GM12878 (cell line): Measurements from ENCODE around the gene TXNL4A. TPM values are rescaled to one million over a fixed set of nuclear protein-coding genes. Genes with fewer than 3 reads are reported as not detected.

Experiments
- ATAC-seq: fragments of 200-7000 bp; cut with Tn5 transposase; 3 replicates; pipeline ENCODE4 v1.9.1; 2020; ENCODE audit warnings: mild to moderate bottlenecking, moderate library complexity
- BruUV-seq: library from RNA; stranded (reverse); fragments of 400-500 nt; replicated peaks from 2 replicates; lab custom pipeline; 2021; lab: Mats Ljungman, UMichigan
- CTCF ChIA-PET: fragments of 300-600 bp; sonication (Branson Sonifier 250); formaldehyde crosslinking; extraction: SDS; loops from one replicate; lab custom pipeline; 2021; ENCODE audit warnings: inconsistent platforms; lab: Yijun Ruan, JAX
- POLR2A ChIA-PET: fragments of 350-600 bp; formaldehyde crosslinking; extraction: SDS; loops from one replicate; lab custom pipeline; 2021; ENCODE audit warnings: inconsistent platforms; lab: Charles Lee
- RAD21 ChIA-PET: fragments of 300-600 bp; sonication (Branson Sonifier 250); formaldehyde crosslinking; loops from one replicate; lab custom pipeline; 2023; ENCODE audit warnings: antibody characterized with exemption; ENCODE audit not compliant: unreplicated experiment; lab: Charles Lee
- SMC1A ChIA-PET: fragments of 300-600 bp; sonication (Branson Sonifier 250); formaldehyde crosslinking; loops from one replicate; lab custom pipeline; 2023; ENCODE audit not compliant: unreplicated experiment, uncharacterized antibody; lab: Charles Lee
- DNase-seq: peaks from one replicate; pipeline ENCODE4 v3.0.0-alpha.2; 2011; ENCODE audit warnings: low read depth, low spot score
- FAIRE-seq: peaks from 3 replicates; lab custom pipeline; 2011; peaks lifted over from hg19 to GRCh38; lab: Jason Lieb, UNC
- H2AFZ ChIP-seq: 2 replicates; pipeline ENCODE4 v1.6.0; 2011; ENCODE audit warnings: low read depth, low read length, control low read depth; ENCODE audit not compliant: control insufficient read depth
- H3K27ac ChIP-seq: 2 replicates; pipeline ENCODE4 v1.5.1; 2011; ENCODE audit warnings: control low read depth; ENCODE audit not compliant: control insufficient read depth, insufficient read depth
- H3K27me3 ChIP-seq, 2 experiments: replicated peaks in 1 of 2; 2 replicates each; pipeline versions ENCODE4 v1.6.0 to v1.6.1; 2011; ENCODE audit warnings: low read length in 1 of 2; ENCODE audit not compliant: control insufficient read depth in 2 of 2, insufficient read depth in 2 of 2
- H3K36me3 ChIP-seq, 2 experiments: 2 replicates each; pipeline ENCODE4 v1.5.1; 2011; ENCODE audit warnings: low read length in 1 of 2; ENCODE audit not compliant: control insufficient read depth in 2 of 2, insufficient read depth in 2 of 2
- H3K4me1 ChIP-seq: 2 replicates; pipeline ENCODE4 v1.6.1; 2011; ENCODE audit warnings: mild to moderate bottlenecking, low read length, moderate library complexity, mixed read lengths; ENCODE audit not compliant: control insufficient read depth, insufficient read depth
- H3K4me2 ChIP-seq: 2 replicates; pipeline ENCODE4 v1.6.0; 2011; ENCODE audit warnings: control low read depth; ENCODE audit not compliant: control insufficient read depth, insufficient read depth
- H3K4me3 ChIP-seq: fragments of 200-600 bp; sonication (generic); 2 replicates; pipeline ENCODE4 v1.5.1; 2016
- H3K79me2 ChIP-seq: 2 replicates; pipeline ENCODE4 v1.6.0; 2011; ENCODE audit warnings: low read length; ENCODE audit not compliant: control insufficient read depth, insufficient read depth
- H3K9ac ChIP-seq: 2 replicates; pipeline ENCODE4 v1.8.0; 2011; ENCODE audit warnings: low read length, control low read depth, mixed read lengths; ENCODE audit not compliant: control insufficient read depth, insufficient read depth
- H3K9me3 ChIP-seq: replicated peaks from 3 replicates; pipeline ENCODE4 v1.5.1; 2011; ENCODE audit warnings: mild to moderate bottlenecking, low read length; ENCODE audit not compliant: control insufficient read depth, insufficient read depth
- H4K20me1 ChIP-seq: 2 replicates; pipeline ENCODE4 v1.6.0; 2011; ENCODE audit not compliant: control insufficient read depth, insufficient read depth
- BACH1 ChIP-seq: fragments of 450-650 bp; IDR thresholded peaks from 2 replicates; pipeline ENCODE4 v1.6.1; 2017; ENCODE audit warnings: mild to moderate bottlenecking, borderline replicate concordance
- CBFB ChIP-seq: IDR thresholded peaks from 2 replicates; pipeline ENCODE4 v1.6.1; 2016; ENCODE audit warnings: antibody characterized with exemption, low read depth
- CBX3 ChIP-seq: fragments of 200-600 bp; sonication (generic); IDR thresholded peaks from 2 replicates; pipeline ENCODE4 v1.6.1; 2016; ENCODE audit warnings: low read depth, borderline replicate concordance
- NFIC ChIP-seq: IDR thresholded peaks from 2 replicates; pipeline ENCODE4 v1.6.1; 2012; ENCODE audit warnings: low read depth, mild to moderate bottlenecking, inconsistent platforms, low read length, moderate library complexity
- PAX5 ChIP-seq: IDR thresholded peaks from 2 replicates; pipeline ENCODE4 v1.6.1; 2011; ENCODE audit warnings: low read depth, low read length, borderline replicate concordance
- POU2F2 ChIP-seq: IDR thresholded peaks from 3 replicates; pipeline ENCODE4 v1.6.1; 2011; ENCODE audit warnings: low read depth, mild to moderate bottlenecking, low read length, borderline replicate concordance
- SMAD1 ChIP-seq: fragments of 450-650 bp; IDR thresholded peaks from 2 replicates; pipeline ENCODE4 v1.6.1; 2018; ENCODE audit warnings: mild to moderate bottlenecking, low read depth; ENCODE audit not compliant: partially characterized antibody
- SPI1 ChIP-seq: IDR thresholded peaks from 2 replicates; pipeline ENCODE4 v1.6.1; 2011; ENCODE audit warnings: low read depth, mild to moderate bottlenecking, low read length, moderate library complexity, borderline replicate concordance; ENCODE audit not compliant: insufficient read depth
- TCF12 ChIP-seq: IDR thresholded peaks from 2 replicates; pipeline ENCODE4 v1.6.1; 2011; ENCODE audit warnings: low read depth, mild to moderate bottlenecking, low read length
- ZSCAN29 ChIP-seq: fragments of 450-650 bp; IDR thresholded peaks from 2 replicates; pipeline ENCODE4 v1.6.1; 2017; ENCODE audit warnings: mild to moderate bottlenecking, moderate library complexity
- WGBS: methylation state at CpG from one replicate; pipeline ENCODE4 v1.1.6; 2016; ENCODE audit warnings: low lambda C conversion rate; ENCODE audit not compliant: insufficient replicate concordance, insufficient coverage; ENCODE audit errors: missing lambda C conversion rate; 5-methylcytosine and 5-hydroxymethylcytosine counted together
- in situ Hi-C: fragments of 300-500 bp; cut with MboI; formaldehyde crosslinking; loops from 9 replicates; pipeline ENCODE4 v1.14.3; 2018; ENCODE audit warnings: mixed read lengths
- intact Hi-C: fragments of 100-400 bp; cut with micrococcal nuclease; formaldehyde crosslinking; loops from one replicate; pipeline ENCODE4 v1.14.2; 2022; ENCODE audit not compliant: unreplicated experiment
- polyA plus RNA-seq, 11 experiments: library from polyadenylated mRNA; depleted of rRNA in 4 of 11; unstranded in 6 of 11; stranded (reverse) in 5 of 11; fragments of >200 nt; fragmentation: Nextera tagmentation in 4 of 11; fragmentation: Illumina TruSeq in 1 of 11; extraction: Ambion mirVana in 4 of 11; extraction: Trizol in 1 of 11; gene quantifications; 1 replicate in 1 of 11; 2 replicates in 10 of 11; pipeline versions ENCODE4 v1.2.1 to v1.2.3, GENCODE V29; 2011 to 2016; ENCODE audit warnings: inconsistent platforms in 2 of 11, missing spikeins in 2 of 11, low read depth in 1 of 11
- total RNA-seq, 4 experiments: library from RNA; depleted of rRNA in 3 of 4; stranded (reverse); fragments of >200 nt in 3 of 4; fragmentation: Illumina TruSeq in 1 of 4; extraction: Trizol in 1 of 4; gene quantifications; 2 replicates each; pipeline versions ENCODE4 v1.2.1 to v1.2.3, GENCODE V29; 2013 to 2021
- TF ChIP-seq, protein P1 (sequence below): fragments of 450-650 bp; IDR thresholded peaks from 2 replicates; pipeline ENCODE4 v1.6.1; 2018; ENCODE audit warnings: borderline replicate concordance, mild to moderate bottlenecking; ENCODE audit not compliant: partially characterized antibody
- TF ChIP-seq, protein P2 (sequence below): fragments of 450-650 bp; IDR thresholded peaks from 2 replicates; pipeline ENCODE4 v1.6.1; 2017; ENCODE audit warnings: borderline replicate concordance
- TF ChIP-seq, protein P3 (sequence below): fragments of 450-650 bp; IDR thresholded peaks from 2 replicates; pipeline ENCODE4 v1.6.1; 2017; ENCODE audit warnings: mild to moderate bottlenecking, moderate library complexity

Gene TXNL4A
- total and polyA plus RNA-seq, 10 of the 15 experiments (the other 5 are each of a cell fraction or from before 2014, with no cell fraction given) = 38.4 to 329 (median 128) TPM

DNA sequence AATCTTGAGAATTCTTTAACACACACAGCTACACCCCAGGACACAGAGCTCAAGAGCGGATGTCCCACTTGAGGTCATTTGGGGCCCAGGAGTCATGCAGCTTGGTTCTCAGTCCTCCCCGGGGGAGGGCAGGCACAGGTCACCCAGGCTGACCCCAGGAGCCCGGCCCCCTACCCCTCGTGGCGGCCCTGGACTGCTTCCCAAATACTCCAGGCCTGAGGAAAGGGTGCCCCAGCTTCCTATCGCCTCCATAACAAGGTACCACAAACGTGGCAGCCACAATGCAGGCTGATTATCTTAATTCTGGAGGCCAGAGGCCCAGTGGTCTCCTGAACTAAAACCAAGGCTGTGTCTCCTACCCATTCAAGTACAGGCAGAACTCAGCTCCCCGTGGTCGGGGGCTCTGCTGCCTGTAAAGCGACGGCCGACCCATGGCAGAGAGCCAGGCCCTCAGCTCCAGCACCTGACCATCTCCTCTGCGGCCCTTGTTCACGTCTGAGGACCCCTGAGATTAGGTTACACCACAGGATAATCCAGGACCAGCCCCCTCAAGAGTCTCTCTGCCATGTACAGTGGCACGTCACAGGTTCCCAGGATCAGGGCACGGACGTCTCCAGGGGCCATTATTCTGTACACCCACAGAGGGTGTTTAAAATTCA lies 47.4 kb downstream of the TXNL4A start (continued):
- TF ChIP-seq, protein P1, sequence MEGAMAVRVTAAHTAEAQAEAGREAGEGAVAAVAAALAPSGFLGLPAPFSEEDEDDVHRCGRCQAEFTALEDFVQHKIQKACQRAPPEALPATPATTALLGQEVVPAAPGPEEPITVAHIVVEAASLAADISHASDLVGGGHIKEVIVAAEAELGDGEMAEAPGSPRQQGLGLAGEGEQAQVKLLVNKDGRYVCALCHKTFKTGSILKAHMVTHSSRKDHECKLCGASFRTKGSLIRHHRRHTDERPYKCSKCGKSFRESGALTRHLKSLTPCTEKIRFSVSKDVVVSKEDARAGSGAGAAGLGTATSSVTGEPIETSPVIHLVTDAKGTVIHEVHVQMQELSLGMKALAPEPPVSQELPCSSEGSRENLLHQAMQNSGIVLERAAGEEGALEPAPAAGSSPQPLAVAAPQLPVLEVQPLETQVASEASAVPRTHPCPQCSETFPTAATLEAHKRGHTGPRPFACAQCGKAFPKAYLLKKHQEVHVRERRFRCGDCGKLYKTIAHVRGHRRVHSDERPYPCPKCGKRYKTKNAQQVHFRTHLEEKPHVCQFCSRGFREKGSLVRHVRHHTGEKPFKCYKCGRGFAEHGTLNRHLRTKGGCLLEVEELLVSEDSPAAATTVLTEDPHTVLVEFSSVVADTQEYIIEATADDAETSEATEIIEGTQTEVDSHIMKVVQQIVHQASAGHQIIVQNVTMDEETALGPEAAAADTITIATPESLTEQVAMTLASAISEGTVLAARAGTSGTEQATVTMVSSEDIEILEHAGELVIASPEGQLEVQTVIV = no peak
- no peak for TF ChIP-seq BACH1

DNA sequence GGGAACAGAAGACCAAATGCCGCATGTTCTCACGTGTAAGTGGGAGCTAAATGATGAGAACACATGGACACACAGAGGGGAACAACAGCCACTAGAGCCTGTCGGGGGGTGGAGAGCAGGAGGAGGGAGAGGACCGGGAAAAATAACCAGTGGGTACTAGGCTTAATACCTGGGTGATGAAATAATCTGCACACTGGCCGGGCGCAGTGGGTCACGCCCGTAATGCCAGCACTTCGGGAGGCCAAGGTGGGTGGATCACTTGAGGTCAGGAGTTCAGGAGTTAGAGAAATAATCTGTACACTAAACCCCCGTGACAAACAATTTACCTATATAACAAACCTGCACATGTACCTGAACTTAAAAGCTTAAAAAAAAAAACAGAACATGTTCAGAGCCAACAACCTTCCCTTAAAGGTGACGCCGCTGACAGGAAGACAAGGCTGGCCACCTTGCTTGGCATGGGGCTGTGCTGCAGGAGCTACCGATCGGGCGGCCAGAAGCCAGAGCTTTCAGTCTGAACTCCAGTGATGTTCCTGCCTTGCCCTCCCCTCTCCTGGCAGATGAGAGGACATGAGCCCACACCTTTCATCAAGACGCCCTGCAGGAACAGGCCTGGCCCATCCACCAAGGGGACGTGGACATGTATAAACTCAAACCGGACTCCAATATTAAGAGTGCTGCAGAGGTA lies 48.1 kb downstream of the TXNL4A start:
- Histone ChIP-seq H3K27ac (no peak overlapping the region), H2AFZ (no peak overlapping the region), H3K4me2 (no peak overlapping the region), H3K4me3 (no peak overlapping the region), H3K27me3 (no peaks in the 10 kb centered on the region), H3K79me2 (peaks cover 5% of the 10 kb centered on the region), H3K9me3 (peaks cover 3% of the 10 kb centered on the region; the same call in 1 of the 3 replicates), H3K9ac (no peak overlapping the region), H3K36me3 (peaks cover 12 to 16% of the 10 kb centered on the region in 2 experiments), H3K4me1 (peaks cover 15% of the 10 kb centered on the region), H4K20me1 (no peaks in the 10 kb centered on the region)
- POLR2A ChIA-PET = no interaction called here
- TF ChIP-seq ZSCAN29 = no peak
- no peak for TF ChIP-seq SMAD1
- TF ChIP-seq POU2F2 = no peak
- TF ChIP-seq, protein P2, sequence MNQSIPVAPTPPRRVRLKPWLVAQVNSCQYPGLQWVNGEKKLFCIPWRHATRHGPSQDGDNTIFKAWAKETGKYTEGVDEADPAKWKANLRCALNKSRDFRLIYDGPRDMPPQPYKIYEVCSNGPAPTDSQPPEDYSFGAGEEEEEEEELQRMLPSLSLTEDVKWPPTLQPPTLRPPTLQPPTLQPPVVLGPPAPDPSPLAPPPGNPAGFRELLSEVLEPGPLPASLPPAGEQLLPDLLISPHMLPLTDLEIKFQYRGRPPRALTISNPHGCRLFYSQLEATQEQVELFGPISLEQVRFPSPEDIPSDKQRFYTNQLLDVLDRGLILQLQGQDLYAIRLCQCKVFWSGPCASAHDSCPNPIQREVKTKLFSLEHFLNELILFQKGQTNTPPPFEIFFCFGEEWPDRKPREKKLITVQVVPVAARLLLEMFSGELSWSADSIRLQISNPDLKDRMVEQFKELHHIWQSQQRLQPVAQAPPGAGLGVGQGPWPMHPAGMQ = no peak
- no peak for TF ChIP-seq PAX5
- TF ChIP-seq, protein P3, sequence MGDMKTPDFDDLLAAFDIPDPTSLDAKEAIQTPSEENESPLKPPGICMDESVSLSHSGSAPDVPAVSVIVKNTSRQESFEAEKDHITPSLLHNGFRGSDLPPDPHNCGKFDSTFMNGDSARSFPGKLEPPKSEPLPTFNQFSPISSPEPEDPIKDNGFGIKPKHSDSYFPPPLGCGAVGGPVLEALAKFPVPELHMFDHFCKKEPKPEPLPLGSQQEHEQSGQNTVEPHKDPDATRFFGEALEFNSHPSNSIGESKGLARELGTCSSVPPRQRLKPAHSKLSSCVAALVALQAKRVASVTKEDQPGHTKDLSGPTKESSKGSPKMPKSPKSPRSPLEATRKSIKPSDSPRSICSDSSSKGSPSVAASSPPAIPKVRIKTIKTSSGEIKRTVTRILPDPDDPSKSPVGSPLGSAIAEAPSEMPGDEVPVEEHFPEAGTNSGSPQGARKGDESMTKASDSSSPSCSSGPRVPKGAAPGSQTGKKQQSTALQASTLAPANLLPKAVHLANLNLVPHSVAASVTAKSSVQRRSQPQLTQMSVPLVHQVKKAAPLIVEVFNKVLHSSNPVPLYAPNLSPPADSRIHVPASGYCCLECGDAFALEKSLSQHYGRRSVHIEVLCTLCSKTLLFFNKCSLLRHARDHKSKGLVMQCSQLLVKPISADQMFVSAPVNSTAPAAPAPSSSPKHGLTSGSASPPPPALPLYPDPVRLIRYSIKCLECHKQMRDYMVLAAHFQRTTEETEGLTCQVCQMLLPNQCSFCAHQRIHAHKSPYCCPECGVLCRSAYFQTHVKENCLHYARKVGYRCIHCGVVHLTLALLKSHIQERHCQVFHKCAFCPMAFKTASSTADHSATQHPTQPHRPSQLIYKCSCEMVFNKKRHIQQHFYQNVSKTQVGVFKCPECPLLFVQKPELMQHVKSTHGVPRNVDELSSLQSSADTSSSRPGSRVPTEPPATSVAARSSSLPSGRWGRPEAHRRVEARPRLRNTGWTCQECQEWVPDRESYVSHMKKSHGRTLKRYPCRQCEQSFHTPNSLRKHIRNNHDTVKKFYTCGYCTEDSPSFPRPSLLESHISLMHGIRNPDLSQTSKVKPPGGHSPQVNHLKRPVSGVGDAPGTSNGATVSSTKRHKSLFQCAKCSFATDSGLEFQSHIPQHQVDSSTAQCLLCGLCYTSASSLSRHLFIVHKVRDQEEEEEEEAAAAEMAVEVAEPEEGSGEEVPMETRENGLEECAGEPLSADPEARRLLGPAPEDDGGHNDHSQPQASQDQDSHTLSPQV = no peak
- no peak for TF ChIP-seq TCF12
- TF ChIP-seq CBX3 = no peak
- no peak for TF ChIP-seq SPI1
- no peak for TF ChIP-seq CBFB
- no peak for TF ChIP-seq NFIC
- ATAC-seq (no peak), DNase-seq (no peak), FAIRE-seq (no peak)
- RAD21 ChIA-PET = no interaction called here
- in situ Hi-C loops = no loop called here
- SMC1A ChIA-PET = no interaction called here
- BruUV-seq = no TSS peak
- CTCF ChIA-PET = no interaction called here
- intact Hi-C loops = no loop called here
- 98% methylated on average over 18 of the region's 18 CpGs for WGBS
